Glutamatergic neuron (in vitro differentiated cells): ENCODE data around the gene FSCN2. TPM values are rescaled to one million over a fixed set of nuclear protein-coding genes. Genes with fewer than 3 reads are reported as not detected.

Source experiments
- DNase-seq: peaks from one replicate; pipeline ENCODE4 v3.0.0; 2022
- H3K27ac Mint-ChIP-seq: one replicate; pipeline ENCODE4 v1.8.0; 2020; ENCODE audit warnings: mild to moderate bottlenecking, mixed read lengths, inconsistent platforms; ENCODE audit not compliant: unreplicated experiment
- H3K27me3 Mint-ChIP-seq: one replicate; pipeline ENCODE4 v1.8.0; 2020; ENCODE audit warnings: mild to moderate bottlenecking, moderate library complexity, mixed read lengths, inconsistent platforms; ENCODE audit not compliant: unreplicated experiment
- H3K36me3 Mint-ChIP-seq: one replicate; pipeline ENCODE4 v1.8.0; 2020; ENCODE audit warnings: mild to moderate bottlenecking, mixed read lengths, inconsistent platforms; ENCODE audit not compliant: unreplicated experiment
- H3K4me1 Mint-ChIP-seq: one replicate; pipeline ENCODE4 v1.8.0; 2020; ENCODE audit warnings: mild to moderate bottlenecking, low read depth, mixed read lengths, inconsistent platforms; ENCODE audit not compliant: unreplicated experiment
- H3K4me3 Mint-ChIP-seq: one replicate; pipeline ENCODE4 v1.8.0; 2020; ENCODE audit warnings: mild to moderate bottlenecking, mixed read lengths, inconsistent platforms; ENCODE audit not compliant: unreplicated experiment
- H3K9me3 Mint-ChIP-seq: one replicate; pipeline ENCODE4 v1.8.0; 2020; ENCODE audit warnings: mild to moderate bottlenecking, moderate library complexity, mixed read lengths, inconsistent platforms; ENCODE audit not compliant: unreplicated experiment
- total RNA-seq: library from RNA; stranded (reverse); fragmentation: NEBNext Ultra II Directional; extraction: Animal tissue kit (Norgen Biotek cat#: 25700); gene quantifications from one replicate; pipeline ENCODE4 v1.2.1, GENCODE V29; 2021; ENCODE audit not compliant: unreplicated experiment
- TF ChIP-seq, protein P1 (sequence below): fragments of 200-600 bp; sonication (generic); IDR thresholded peaks from one replicate; pipeline ENCODE4 v1.5.0; 2021; ENCODE audit not compliant: partially characterized antibody, unreplicated experiment

The FSCN2 gene
- total RNA-seq, 1 donor from 2014 or later: 6.1 TPM

DNA sequence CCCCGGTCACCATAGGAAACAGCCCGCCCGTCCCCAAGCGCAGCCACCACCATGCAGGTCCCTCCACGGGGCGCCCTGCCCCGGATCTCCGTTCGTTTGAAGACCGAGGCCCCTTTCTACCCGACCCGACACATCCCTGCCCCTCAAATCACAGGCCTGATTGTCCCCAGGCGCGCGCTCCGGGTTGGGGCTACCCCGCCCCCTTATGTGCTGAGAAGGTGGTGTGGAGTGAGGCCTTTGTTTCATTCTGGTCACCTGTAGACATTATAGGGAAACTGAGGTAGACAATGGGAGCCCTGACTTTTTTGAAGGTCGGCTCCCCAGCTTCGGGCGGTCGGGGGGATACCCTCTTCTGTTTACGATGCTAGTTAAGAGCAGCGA lies 14.8 kb upstream of the FSCN2 start:
- H3K9me3 Mint-ChIP-seq: peaks cover 35% of the 10 kb centered on the region
- peaks cover 29% of the 10 kb centered on the region for H3K36me3 Mint-ChIP-seq
- H3K27me3 Mint-ChIP-seq: peaks cover 38% of the 10 kb centered on the region

DNA sequence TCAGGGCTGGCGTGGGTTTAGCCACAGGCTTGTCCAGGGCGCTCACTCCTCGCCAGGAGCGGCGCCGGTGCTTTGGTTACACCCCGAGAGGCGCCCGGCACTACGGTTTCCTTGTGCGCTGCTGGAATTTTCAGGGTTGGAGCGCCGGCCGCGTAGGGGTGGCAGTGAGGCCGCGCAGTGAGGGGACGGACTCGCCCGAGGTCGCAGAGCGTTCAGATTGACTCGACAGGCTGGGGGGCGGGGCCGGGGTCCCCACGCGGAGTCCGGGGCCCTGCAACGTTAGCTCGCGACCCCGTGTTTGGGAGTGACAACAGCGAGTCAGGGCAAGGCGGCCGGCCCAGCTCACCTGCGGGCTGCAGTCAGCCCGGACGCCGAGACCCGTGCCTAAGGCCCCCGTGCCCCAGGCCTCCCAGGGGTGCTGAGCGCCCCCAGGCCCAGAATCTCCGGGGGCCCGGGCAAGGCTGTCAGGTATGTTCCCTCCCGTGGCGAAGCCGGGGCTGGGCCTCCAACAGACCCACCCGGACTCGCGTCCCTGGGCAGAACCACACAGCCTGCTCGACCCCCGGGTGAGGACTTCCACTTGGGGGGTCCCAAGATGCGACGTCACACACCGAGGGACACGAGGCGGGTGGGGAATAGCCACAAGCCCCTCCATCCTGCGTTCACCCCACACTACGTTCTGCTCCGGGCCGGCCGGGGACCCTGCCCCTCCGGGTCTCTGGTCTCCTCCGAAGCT lies 14.3 kb upstream of the FSCN2 start:
- DNase-seq: peak; percentile 79
- TF ChIP-seq, protein P1, sequence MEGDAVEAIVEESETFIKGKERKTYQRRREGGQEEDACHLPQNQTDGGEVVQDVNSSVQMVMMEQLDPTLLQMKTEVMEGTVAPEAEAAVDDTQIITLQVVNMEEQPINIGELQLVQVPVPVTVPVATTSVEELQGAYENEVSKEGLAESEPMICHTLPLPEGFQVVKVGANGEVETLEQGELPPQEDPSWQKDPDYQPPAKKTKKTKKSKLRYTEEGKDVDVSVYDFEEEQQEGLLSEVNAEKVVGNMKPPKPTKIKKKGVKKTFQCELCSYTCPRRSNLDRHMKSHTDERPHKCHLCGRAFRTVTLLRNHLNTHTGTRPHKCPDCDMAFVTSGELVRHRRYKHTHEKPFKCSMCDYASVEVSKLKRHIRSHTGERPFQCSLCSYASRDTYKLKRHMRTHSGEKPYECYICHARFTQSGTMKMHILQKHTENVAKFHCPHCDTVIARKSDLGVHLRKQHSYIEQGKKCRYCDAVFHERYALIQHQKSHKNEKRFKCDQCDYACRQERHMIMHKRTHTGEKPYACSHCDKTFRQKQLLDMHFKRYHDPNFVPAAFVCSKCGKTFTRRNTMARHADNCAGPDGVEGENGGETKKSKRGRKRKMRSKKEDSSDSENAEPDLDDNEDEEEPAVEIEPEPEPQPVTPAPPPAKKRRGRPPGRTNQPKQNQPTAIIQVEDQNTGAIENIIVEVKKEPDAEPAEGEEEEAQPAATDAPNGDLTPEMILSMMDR: no peak
- peak overlapping the region; percentile 77 for H3K27ac Mint-ChIP-seq
- H3K36me3 Mint-ChIP-seq: peaks cover 29% of the 10 kb centered on the region
- peaks cover 38% of the 10 kb centered on the region for H3K27me3 Mint-ChIP-seq
- H3K9me3 Mint-ChIP-seq: peaks cover 34% of the 10 kb centered on the region
- peaks cover 15% of the 10 kb centered on the region for H3K4me1 Mint-ChIP-seq
- H3K4me3 Mint-ChIP-seq: peak overlapping the region; percentile 76

More for the DNA sequence above, 14.8 kb upstream of the FSCN2 start:
- Mint-ChIP-seq H3K4me3 (peak overlapping the region; percentile 76), H3K27ac (peak overlapping the region; percentile 77), H3K4me1 (peaks cover 15% of the 10 kb centered on the region)
- TF ChIP-seq, protein P1: no peak
- DNase-seq: peak; percentile 64

GRCh38 chr17:81514489-81514738 lies 13.8 kb upstream of the FSCN2 start:
- TF ChIP-seq, protein P1: no peak
- H3K27ac Mint-ChIP-seq: no peak overlapping the region
- H3K4me3 Mint-ChIP-seq: peak overlapping the region; percentile 52
- peaks cover 10% of the 10 kb centered on the region for H3K4me1 Mint-ChIP-seq
- H3K27me3 Mint-ChIP-seq: peaks cover 33% of the 10 kb centered on the region
- peaks cover 24% of the 10 kb centered on the region for H3K36me3 Mint-ChIP-seq
- DNase-seq: peak; percentile 68
- peaks cover 32% of the 10 kb centered on the region for H3K9me3 Mint-ChIP-seq

DNA sequence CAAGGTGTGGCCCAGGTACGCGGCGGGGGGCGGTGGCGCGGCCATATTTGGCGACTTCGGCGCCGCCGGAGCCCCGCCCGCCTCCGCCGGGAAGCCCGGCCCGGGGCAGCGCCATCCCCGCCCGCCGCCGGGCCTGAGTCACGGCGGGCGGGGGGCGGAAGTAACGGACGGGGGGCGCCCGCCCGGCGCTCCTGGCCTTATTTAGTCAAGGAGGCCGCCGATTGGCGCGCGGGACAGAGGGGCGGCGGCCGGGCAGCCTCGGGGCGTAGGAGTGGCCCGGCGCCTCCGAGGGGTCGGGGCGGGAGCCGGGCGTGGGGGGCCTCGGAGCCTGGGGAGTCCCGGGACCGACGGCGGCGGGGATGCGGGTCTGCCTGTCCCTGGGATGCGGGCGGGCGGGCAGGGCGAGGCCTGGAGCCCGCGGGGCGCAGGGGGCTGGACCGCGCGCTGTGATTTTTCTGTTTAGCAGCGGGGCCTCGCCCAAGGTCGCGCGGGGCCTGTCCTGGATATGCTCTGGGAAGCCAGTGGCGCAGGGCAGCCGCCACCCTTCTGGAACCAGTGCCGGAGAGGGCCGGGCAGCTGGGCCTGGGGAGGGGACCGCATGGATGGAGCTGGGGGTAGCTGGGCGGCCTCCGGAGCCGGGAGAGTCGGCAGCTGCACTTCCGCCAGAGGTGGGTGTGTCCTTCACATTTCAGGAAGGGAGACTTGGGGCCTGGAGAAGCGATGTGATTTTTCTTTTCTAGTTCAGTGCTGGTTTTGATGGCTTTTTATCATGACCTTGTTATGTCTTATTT lies 13.2 kb upstream of the FSCN2 start:
- H3K9me3 Mint-ChIP-seq: peaks cover 28% of the 10 kb centered on the region
- peak; percentile 75 for DNase-seq
- peaks cover 7% of the 10 kb centered on the region for H3K4me1 Mint-ChIP-seq
- H3K27ac Mint-ChIP-seq: peak overlapping the region; percentile 91
- H3K36me3 Mint-ChIP-seq: peaks cover 19% of the 10 kb centered on the region
- H3K27me3 Mint-ChIP-seq: peaks cover 29% of the 10 kb centered on the region
- TF ChIP-seq, protein P1: no peak
- peak overlapping the region; percentile 92 for H3K4me3 Mint-ChIP-seq

DNA sequence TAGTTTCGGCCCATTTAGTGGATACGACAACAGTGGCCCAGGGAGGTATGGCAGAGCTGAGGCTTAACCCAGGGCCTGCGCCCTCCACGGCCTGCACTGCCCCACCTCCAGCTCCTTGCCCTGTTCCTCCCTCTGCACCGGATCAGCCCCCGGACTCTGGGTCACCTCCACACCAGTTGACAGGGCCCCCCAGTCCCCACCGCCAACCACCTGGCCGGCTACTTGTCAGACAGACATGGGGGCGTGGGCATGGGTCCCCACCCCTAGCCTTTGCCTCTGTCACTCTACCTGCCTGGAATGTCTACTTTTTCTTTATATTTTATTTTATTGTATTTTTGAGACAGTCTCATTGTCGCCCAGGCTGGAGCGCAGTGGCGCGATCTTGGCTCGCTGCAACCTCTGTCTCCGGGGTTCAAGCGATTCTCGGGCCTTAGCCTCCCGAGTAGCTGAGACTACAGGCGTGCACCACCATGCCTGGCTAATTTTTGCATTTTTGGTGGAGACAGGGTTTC lies 12.6 kb upstream of the FSCN2 start:
- TF ChIP-seq, protein P1: no peak
- Mint-ChIP-seq H3K36me3 (peaks cover 14% of the 10 kb centered on the region), H3K4me1 (peaks cover 9% of the 10 kb centered on the region), H3K27ac (peak overlapping the region; percentile 91), H3K4me3 (peak overlapping the region; percentile 92), H3K9me3 (peaks cover 25% of the 10 kb centered on the region), H3K27me3 (peaks cover 23% of the 10 kb centered on the region)
- no peak for DNase-seq
